HL-60/S4 (cell line): ENCODE results near the gene CHMP4A.

ENCODE experiments used
- in situ Hi-C: fragments of 300-500 bp; cut with MboI; formaldehyde crosslinking; loops from 2 replicates; pipeline ENCODE4 v1.14.3; 2022; ENCODE audit warnings: low sequenced_read_pairs

CHMP4A gene

GRCh38 chr14:24247422-24247821 is 34.1 kb upstream of the CHMP4A start:
- in situ Hi-C loops: loop anchor here (5.0 kb wide), 1 partner anchor 45 kb away; no protein-coding TSS in a partner anchor

GRCh38 chr14:24246765-24247212 is 33.5 kb upstream of the CHMP4A start:
- in situ Hi-C loops: loop anchor here (5.0 kb wide), 1 partner anchor 46 kb away; no protein-coding TSS in a partner anchor

- in situ Hi-C loops: loop anchor here (5.0 kb wide), 1 partner anchor 47 kb away; no protein-coding TSS in a partner anchor
These were observed 32.1 kb upstream of the CHMP4A start for GRCh38 chr14:24245350-24245749.

GRCh38 chr14:24243336-24243836 is 30.1 kb upstream of the CHMP4A start:
- in situ Hi-C loops: no loop called here

- in situ Hi-C loops: no loop called here
These were observed 28.6 kb upstream of the CHMP4A start for GRCh38 chr14:24241829-24242443.

- in situ Hi-C loops: no loop called here
These were observed 27.0 kb upstream of the CHMP4A start for GRCh38 chr14:24240110-24240918.

GRCh38 chr14:24238527-24239037 is 25.3 kb upstream of the CHMP4A start:
- in situ Hi-C loops: no loop called here

- in situ Hi-C loops: no loop called here
These were observed 24.8 kb upstream of the CHMP4A start for GRCh38 chr14:24238123-24238522.

- in situ Hi-C loops: no loop called here
These were observed 24.2 kb upstream of the CHMP4A start for GRCh38 chr14:24237463-24237955.

- in situ Hi-C loops: no loop called here
These were observed 23.6 kb upstream of the CHMP4A start for GRCh38 chr14:24236689-24237462.

- in situ Hi-C loops: no loop called here
These were observed 22.8 kb upstream of the CHMP4A start for GRCh38 chr14:24235804-24236688.

- in situ Hi-C loops: no loop called here
These were observed 21.1 kb upstream of the CHMP4A start for GRCh38 chr14:24234095-24235005.

GRCh38 chr14:24233538-24233866 is 20.2 kb upstream of the CHMP4A start:
- in situ Hi-C loops: no loop called here

- in situ Hi-C loops: no loop called here
These were observed 19.6 kb upstream of the CHMP4A start, which contains the start of gene GMPR2 for GRCh38 chr14:24232645-24233537. Gene GMPR2 (plus strand): TSS chr14:24232929. CDS start chr14:24233254, 325 bp downstream.

GRCh38 chr14:24232121-24232644 is 18.9 kb upstream of the CHMP4A start, which contains the start of gene NEDD8:
Gene NEDD8 (minus strand): TSS chr14:24232367. CDS start chr14:24232267, 100 bp downstream.
- in situ Hi-C loops: no loop called here

- in situ Hi-C loops: no loop called here
These were observed 18.2 kb upstream of the CHMP4A start for GRCh38 chr14:24231263-24232120.
